H9 (cell line): Measurements from ENCODE around the gene RHBDD1. TPM values are rescaled to one million over a fixed set of nuclear protein-coding genes. Genes with fewer than 3 reads are reported as not detected.

ENCODE experiments used
- DNase-seq: peaks from one replicate; pipeline ENCODE4 v3.0.0-alpha.2; 2017
- H2AFZ ChIP-seq: one replicate; pipeline ENCODE4 v1.6.1; 2013; ENCODE audit warnings: mild to moderate bottlenecking, low read length, control low read depth, moderate library complexity
- H2AK5ac ChIP-seq: 2 replicates; pipeline ENCODE4 v1.6.1; 2013; ENCODE audit warnings: low read length, control low read depth, mixed read lengths; ENCODE audit not compliant: insufficient read length
- H2BK120ac ChIP-seq: one replicate; pipeline ENCODE4 v1.6.1; 2013; ENCODE audit warnings: low read depth, mild to moderate bottlenecking, low read length, control low read depth, inconsistent platforms; ENCODE audit not compliant: poor library complexity, severe bottlenecking
- H2BK12ac ChIP-seq: 2 replicates; pipeline ENCODE4 v1.6.1; 2013; ENCODE audit warnings: low read length, control low read depth, mixed read lengths, low read depth; ENCODE audit not compliant: insufficient read length
- H2BK15ac ChIP-seq: 2 replicates; pipeline ENCODE4 v1.6.1; 2013; ENCODE audit warnings: low read depth, low read length, control low read depth
- H2BK20ac ChIP-seq: one replicate; pipeline ENCODE4 v1.6.1; 2013; ENCODE audit warnings: low read depth, mild to moderate bottlenecking, low read length, control low read depth, inconsistent platforms; ENCODE audit not compliant: poor library complexity, severe bottlenecking
- H2BK5ac ChIP-seq: 2 replicates; pipeline ENCODE4 v1.6.1; 2013; ENCODE audit warnings: low read length, control low read depth, mixed read lengths; ENCODE audit not compliant: insufficient read length
- H3K14ac ChIP-seq: 2 replicates; pipeline ENCODE4 v1.6.1; 2013; ENCODE audit warnings: low read length, control low read depth; ENCODE audit not compliant: insufficient read depth
- H3K18ac ChIP-seq: 2 replicates; pipeline ENCODE4 v1.6.1; 2013; ENCODE audit warnings: low read depth, mild to moderate bottlenecking, mixed read lengths, low read length, control low read depth; ENCODE audit not compliant: insufficient read length
- H3K23ac ChIP-seq: 2 replicates; pipeline ENCODE4 v1.6.1; 2013; ENCODE audit warnings: low read length, control low read depth, mixed read lengths, low read depth; ENCODE audit not compliant: insufficient read length
- H3K23me2 ChIP-seq: 2 replicates; pipeline ENCODE4 v1.6.1; 2013; ENCODE audit warnings: low read depth, mild to moderate bottlenecking, mixed read lengths, low read length, control low read depth; ENCODE audit not compliant: insufficient read length, poor library complexity, severe bottlenecking
- H3K27ac ChIP-seq: 2 replicates; pipeline ENCODE4 v1.5.1; 2013; ENCODE audit warnings: low read length, control low read depth, mixed read lengths, low read depth; ENCODE audit not compliant: insufficient read length
- H3K27me3 ChIP-seq: 2 replicates; pipeline ENCODE4 v1.6.1; 2013; ENCODE audit warnings: low read length, control low read depth, inconsistent platforms; ENCODE audit not compliant: insufficient read depth
- H3K4ac ChIP-seq: 2 replicates; pipeline ENCODE4 v1.6.1; 2013; ENCODE audit warnings: low read depth, mild to moderate bottlenecking, control low read depth, inconsistent platforms, low read length, moderate library complexity
- H3K4me1 ChIP-seq: 2 replicates; pipeline ENCODE4 v1.6.1; 2013; ENCODE audit warnings: low read length, control low read depth, inconsistent platforms; ENCODE audit not compliant: insufficient read depth
- H3K4me2 ChIP-seq: 2 replicates; pipeline ENCODE4 v1.6.1; 2013; ENCODE audit warnings: low read length, control low read depth, mixed read lengths; ENCODE audit not compliant: insufficient read length, insufficient read depth
- H3K56ac ChIP-seq: 2 replicates; pipeline ENCODE4 v1.6.1; 2013; ENCODE audit warnings: low read depth, mild to moderate bottlenecking, mixed read lengths, low read length, control low read depth; ENCODE audit not compliant: insufficient read length
- H3K79me1 ChIP-seq: 2 replicates; pipeline ENCODE4 v1.6.1; 2013; ENCODE audit warnings: low read depth, mild to moderate bottlenecking, moderate library complexity, low read length, control low read depth, inconsistent platforms; ENCODE audit not compliant: insufficient read depth, poor library complexity, severe bottlenecking
- H3K79me2 ChIP-seq: 2 replicates; pipeline ENCODE4 v1.6.1; 2013; ENCODE audit warnings: low read length, control low read depth, inconsistent platforms; ENCODE audit not compliant: insufficient read depth
- H3K9ac ChIP-seq: 2 replicates; pipeline ENCODE4 v1.6.1; 2013; ENCODE audit warnings: low read length, control low read depth, mixed read lengths; ENCODE audit not compliant: insufficient read length; ENCODE audit errors: extremely low read depth
- H3K9me3 ChIP-seq: one replicate; pipeline ENCODE4 v1.6.1; 2013; ENCODE audit warnings: low read depth, low read length, inconsistent platforms; ENCODE audit not compliant: control insufficient read depth
- H3T11ph ChIP-seq: one replicate; pipeline ENCODE4 v1.6.1; 2013; ENCODE audit warnings: mild to moderate bottlenecking, low read length, control low read depth, inconsistent platforms
- H4K20me1 ChIP-seq: one replicate; pipeline ENCODE4 v1.6.1; 2013; ENCODE audit not compliant: control insufficient read depth, insufficient read length, insufficient read depth
- H4K5ac ChIP-seq: 2 replicates; pipeline ENCODE4 v1.6.1; 2013; ENCODE audit warnings: low read depth, mild to moderate bottlenecking, mixed read lengths, low read length, control low read depth; ENCODE audit not compliant: insufficient read length
- H4K8ac ChIP-seq: replicated peaks from 2 replicates; pipeline ENCODE4 v1.6.1; 2013; ENCODE audit warnings: low read length, control low read depth, mixed read lengths, low read depth; ENCODE audit not compliant: insufficient read length
- H4K91ac ChIP-seq: 2 replicates; pipeline ENCODE4 v1.6.1; 2013; ENCODE audit warnings: low read depth, mild to moderate bottlenecking, moderate library complexity, mixed read lengths, low read length, control low read depth; ENCODE audit not compliant: insufficient read length
- H3K27ac Mint-ChIP-seq, 3 experiments: 2 replicates in 2 of 3; 3 replicates in 1 of 3; pipeline ENCODE4 v1.8.0; 2020 to 2021; ENCODE audit warnings: mixed read lengths in 3 of 3, mild to moderate bottlenecking in 1 of 3, moderate library complexity in 1 of 3
- H3K27me3 Mint-ChIP-seq: 2 replicates; pipeline ENCODE4 v1.8.0; 2021; ENCODE audit warnings: low read depth, mild to moderate bottlenecking, moderate library complexity, mixed read lengths
- H3K36me3 Mint-ChIP-seq, 3 experiments: 2 replicates in 2 of 3; 3 replicates in 1 of 3; pipeline ENCODE4 v1.8.0; 2020 to 2021; ENCODE audit warnings: low read depth in 3 of 3, mixed read lengths in 3 of 3; ENCODE audit not compliant: insufficient read depth in 1 of 3
- H3K4me1 Mint-ChIP-seq, 2 experiments: 2 replicates each; pipeline ENCODE4 v1.8.0; 2020; ENCODE audit warnings: mixed read lengths in 2 of 2
- H3K4me3 Mint-ChIP-seq, 2 experiments: 2 replicates in 1 of 2; 3 replicates in 1 of 2; pipeline ENCODE4 v1.8.0; 2020 to 2021; ENCODE audit warnings: mild to moderate bottlenecking in 2 of 2, mixed read lengths in 2 of 2, moderate library complexity in 1 of 2
- H3K9me3 Mint-ChIP-seq, 2 experiments: 2 replicates in 1 of 2; 3 replicates in 1 of 2; pipeline ENCODE4 v1.8.0; 2020; ENCODE audit warnings: mild to moderate bottlenecking in 2 of 2, mixed read lengths in 2 of 2, moderate library complexity in 1 of 2
- WGBS: extraction: QIAGEN DNeasy Blood & Tissue Kit; methylation state at CpG from one replicate; pipeline ENCODE4 v1.1.7; 2013; ENCODE audit warnings: missing lambda C conversion rate, low lambda C conversion rate, mixed read lengths; ENCODE audit not compliant: insufficient read length; ENCODE audit errors: extremely low coverage; 5-methylcytosine and 5-hydroxymethylcytosine counted together
- total RNA-seq: library from RNA; stranded (reverse); gene quantifications from 2 replicates; pipeline ENCODE4 v1.2.1, GENCODE V29; 2021
- TF ChIP-seq, protein P1 (sequence below): fragments of 200-600 bp; sonication (generic); conservative IDR thresholded peaks from 3 replicates; pipeline ENCODE4 v1.8.0; 2021; ENCODE audit warnings: antibody characterized with exemption, mild to moderate bottlenecking

RHBDD1 gene
- total RNA-seq, 1 experiment from 2014 or later, result 24.9 TPM

DNA sequence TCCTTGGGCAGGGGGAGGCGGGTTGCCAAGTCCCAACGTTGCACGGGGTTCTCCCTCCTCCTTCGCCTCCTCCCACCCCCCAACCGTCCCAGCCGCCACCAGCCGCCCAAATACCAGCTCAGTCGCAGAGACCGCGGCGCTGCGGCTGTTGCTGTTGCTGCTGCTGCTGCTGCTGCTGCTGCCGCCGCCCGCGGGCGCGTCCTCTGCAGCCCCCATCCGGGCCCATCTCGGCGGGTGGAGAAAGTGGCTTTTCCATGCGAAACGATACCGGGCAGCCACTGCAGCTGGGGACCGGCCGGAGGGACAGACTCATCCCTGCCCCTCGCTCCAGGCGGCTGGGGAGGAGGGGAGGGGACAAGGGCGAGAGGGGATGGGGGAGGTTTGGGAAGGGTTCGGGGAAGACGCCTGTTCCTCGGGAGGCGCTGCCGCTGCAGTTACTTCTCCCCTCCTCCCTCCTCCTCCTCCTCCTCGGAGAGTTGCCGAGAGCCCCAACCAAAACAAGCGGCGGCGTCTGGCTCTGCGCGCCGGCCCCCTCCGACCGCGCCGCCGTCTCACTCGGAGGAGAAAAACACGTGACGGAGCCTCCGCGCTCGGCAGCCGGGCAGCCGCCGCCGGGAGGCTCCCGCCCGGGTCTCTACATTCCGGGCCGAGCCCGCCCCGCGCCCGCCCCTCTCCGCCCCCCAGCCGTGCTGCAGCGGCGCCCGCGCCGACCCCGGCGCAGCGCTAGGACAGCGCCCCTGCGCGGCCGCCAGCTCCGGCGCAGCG lies 36.5 kb upstream of the RHBDD1 start, which contains the start of gene IRS1:
Gene IRS1, minus strand, starts transcription at position 610 of the 765 bp plus-strand sequence. CDS start 1,082 bp downstream, outside the sequence.
- peaks cover 8% of the 10 kb centered on the region; the same call in 1 of the 2 replicates for H3K79me2 ChIP-seq
- Mint-ChIP-seq H3K27me3 (peaks cover 1% of the 10 kb centered on the region; the same call in 1 of the 2 replicates), H3K36me3 (peaks cover 20 to 31% (median 29%) of the 10 kb centered on the region in 3 experiments), H3K27ac (peak within 1 kb of the TSS in 2 of 3 experiments; percentile 85 to 89; a peak in 3 of 7 replicates), H3K4me3 (peak within 1 kb of the TSS; percentile 84 to 91), H3K9me3 (peaks cover 0 to 4% of the 10 kb centered on the region in 2 experiments; a peak in 3 of 5 replicates), H3K4me1 (peaks cover 27 to 43% of the 10 kb centered on the region in 2 experiments)
- H2AK5ac ChIP-seq, result no peak within 1 kb of the TSS
- H3K79me1 ChIP-seq, result peaks cover 5% of the 10 kb centered on the region
- TF ChIP-seq, protein P1, sequence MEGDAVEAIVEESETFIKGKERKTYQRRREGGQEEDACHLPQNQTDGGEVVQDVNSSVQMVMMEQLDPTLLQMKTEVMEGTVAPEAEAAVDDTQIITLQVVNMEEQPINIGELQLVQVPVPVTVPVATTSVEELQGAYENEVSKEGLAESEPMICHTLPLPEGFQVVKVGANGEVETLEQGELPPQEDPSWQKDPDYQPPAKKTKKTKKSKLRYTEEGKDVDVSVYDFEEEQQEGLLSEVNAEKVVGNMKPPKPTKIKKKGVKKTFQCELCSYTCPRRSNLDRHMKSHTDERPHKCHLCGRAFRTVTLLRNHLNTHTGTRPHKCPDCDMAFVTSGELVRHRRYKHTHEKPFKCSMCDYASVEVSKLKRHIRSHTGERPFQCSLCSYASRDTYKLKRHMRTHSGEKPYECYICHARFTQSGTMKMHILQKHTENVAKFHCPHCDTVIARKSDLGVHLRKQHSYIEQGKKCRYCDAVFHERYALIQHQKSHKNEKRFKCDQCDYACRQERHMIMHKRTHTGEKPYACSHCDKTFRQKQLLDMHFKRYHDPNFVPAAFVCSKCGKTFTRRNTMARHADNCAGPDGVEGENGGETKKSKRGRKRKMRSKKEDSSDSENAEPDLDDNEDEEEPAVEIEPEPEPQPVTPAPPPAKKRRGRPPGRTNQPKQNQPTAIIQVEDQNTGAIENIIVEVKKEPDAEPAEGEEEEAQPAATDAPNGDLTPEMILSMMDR, result peak; percentile 53; the same call in 1 of the 3 replicates
- no peak within 1 kb of the TSS for H3K23ac ChIP-seq
- no peak within 1 kb of the TSS for H2BK20ac ChIP-seq
- H3K4me1 ChIP-seq, result peaks cover 2% of the 10 kb centered on the region; the same call in 1 of the 2 replicates
- H3K18ac ChIP-seq, result peak within 1 kb of the TSS; percentile 56
- no peak within 1 kb of the TSS for H3K27ac ChIP-seq
- H3K9me3 ChIP-seq, result no peaks in the 10 kb centered on the region
- H2BK120ac ChIP-seq, result no peak within 1 kb of the TSS
- DNase-seq, result peak; percentile 78
- no peak within 1 kb of the TSS for H2BK5ac ChIP-seq
- WGBS, result no CpG with 5 or more reads among the region's 82 CpGs
- H3K4ac ChIP-seq, result no peak within 1 kb of the TSS
- H4K8ac ChIP-seq, result no peak within 1 kb of the TSS
- peak within 1 kb of the TSS; percentile 94 for H3K4me2 ChIP-seq
- no peak within 1 kb of the TSS for H2BK15ac ChIP-seq
- peak within 1 kb of the TSS; percentile 53 for H3K14ac ChIP-seq
- no peaks in the 10 kb centered on the region for H4K20me1 ChIP-seq
- no peak within 1 kb of the TSS for H4K5ac ChIP-seq
- no peak within 1 kb of the TSS for H3K56ac ChIP-seq
- peaks cover 22% of the 10 kb centered on the region for H3K23me2 ChIP-seq
- H3K27me3 ChIP-seq, result no peaks in the 10 kb centered on the region
- peak within 1 kb of the TSS; percentile 50 for H3K9ac ChIP-seq
- peak within 1 kb of the TSS; percentile 46 for H2AFZ ChIP-seq
- H2BK12ac ChIP-seq, result no peak within 1 kb of the TSS
- H3T11ph ChIP-seq, result no peak within 1 kb of the TSS
- no peak within 1 kb of the TSS for H4K91ac ChIP-seq
